ENCODE data around the gene TTLL4.

GRCh38 chr2:218754201-218754600, 43.6 kb downstream of the TTLL4 start:
- no peak for TF ChIP-seq EZH2 (IDR thresholded peaks at IDR 0.05; ENCODE audit: borderline replicate concordance, low read length)
- TF ChIP-seq CTCF (IDR thresholded peaks at IDR 0.05; ENCODE audit: low read length), result no peak
